GM23248 (cell line): ENCODE measurements around the gene STIM2. TPM values are rescaled to one million over a fixed set of nuclear protein-coding genes. Genes with fewer than 3 reads are reported as not detected.

Experiments used
- DNase-seq: peaks from one replicate; pipeline ENCODE4 v3.0.0-alpha.2; 2015
- H2AFZ ChIP-seq: fragments of 200-600 bp; sonication (generic); 2 replicates; pipeline ENCODE4 v1.6.1; 2016; ENCODE audit warnings: antibody characterized with exemption
- H3F3A ChIP-seq: fragments of 200-600 bp; sonication (generic); 2 replicates; pipeline ENCODE4 v1.6.1; 2016; ENCODE audit warnings: mild to moderate bottlenecking, antibody characterized with exemption, mixed run types; ENCODE audit not compliant: insufficient read depth
- H3K27ac ChIP-seq: fragments of 200-600 bp; sonication (generic); 2 replicates; pipeline ENCODE4 v1.5.1; 2016; ENCODE audit warnings: mild to moderate bottlenecking
- H3K27me3 ChIP-seq: fragments of 200-600 bp; sonication (generic); replicated peaks from 2 replicates; pipeline ENCODE4 v1.6.1; 2016; ENCODE audit warnings: mild to moderate bottlenecking; ENCODE audit not compliant: insufficient read depth
- H3K36me3 ChIP-seq: fragments of 200-600 bp; sonication (generic); 2 replicates; pipeline ENCODE4 v1.6.1; 2016; ENCODE audit warnings: low read depth, mild to moderate bottlenecking
- H3K4me1 ChIP-seq: fragments of 200-600 bp; sonication (generic); 2 replicates; pipeline ENCODE4 v1.6.1; 2016; ENCODE audit warnings: mild to moderate bottlenecking; ENCODE audit not compliant: insufficient read depth
- H3K4me2 ChIP-seq: fragments of 200-600 bp; sonication (generic); one replicate; pipeline ENCODE4 v1.6.1; 2016; ENCODE audit warnings: mild to moderate bottlenecking; ENCODE audit not compliant: unreplicated experiment
- H3K4me3 ChIP-seq: fragments of 200-600 bp; sonication (generic); 2 replicates; pipeline ENCODE4 v1.5.1; 2016; ENCODE audit warnings: mild to moderate bottlenecking
- H3K79me2 ChIP-seq: fragments of 200-600 bp; sonication (generic); 2 replicates; pipeline ENCODE4 v1.6.1; 2016; ENCODE audit warnings: mild to moderate bottlenecking; ENCODE audit not compliant: insufficient read depth
- H3K9ac ChIP-seq: fragments of 200-600 bp; sonication (generic); 2 replicates; pipeline ENCODE4 v1.6.1; 2016; ENCODE audit warnings: mild to moderate bottlenecking
- H3K9me2 ChIP-seq: fragments of 200-600 bp; sonication (generic); 2 replicates; pipeline ENCODE4 v1.6.1; 2016; ENCODE audit warnings: mixed run types, mild to moderate bottlenecking, moderate library complexity; ENCODE audit not compliant: insufficient read depth
- H3K9me3 ChIP-seq: fragments of 200-600 bp; sonication (generic); one replicate; pipeline ENCODE4 v1.6.1; 2017; ENCODE audit warnings: low read depth
- H4K20me1 ChIP-seq: fragments of 200-600 bp; sonication (generic); 2 replicates; pipeline ENCODE4 v1.6.0; 2016; ENCODE audit not compliant: insufficient read depth
- EZH2 ChIP-seq: fragments of 200-600 bp; sonication (generic); IDR thresholded peaks from 2 replicates; pipeline ENCODE4 v1.6.1; 2018; ENCODE audit warnings: antibody characterized with exemption, mild to moderate bottlenecking; ENCODE audit not compliant: insufficient read depth, poor library complexity, severe bottlenecking
- EZH2phosphoT487 ChIP-seq: fragments of 200-600 bp; sonication (generic); IDR thresholded peaks from 2 replicates; pipeline ENCODE4 v1.6.1; 2018; ENCODE audit warnings: antibody characterized with exemption, moderate library complexity, mild to moderate bottlenecking, low read depth; ENCODE audit not compliant: insufficient read depth
- WGBS, 2 experiments: methylation state at CpG; one replicate each; pipeline ENCODE4 v1.1.6; 2015 to 2017; ENCODE audit warnings: low lambda C conversion rate in 2 of 2, low coverage in 1 of 2; ENCODE audit errors: missing lambda C conversion rate in 2 of 2; 5-methylcytosine and 5-hydroxymethylcytosine counted together
- in situ Hi-C: fragments of 300-500 bp; cut with MboI; formaldehyde crosslinking; loops from 2 replicates; pipeline ENCODE4 v1.15.0; 2020
- polyA plus RNA-seq: library from polyadenylated mRNA; unstranded; fragments of >200 nt; fragmentation: Nextera tagmentation; extraction: Ambion mirVana; gene quantifications from 2 replicates; pipeline ENCODE4 v1.2.1, GENCODE V29; 2016
- total RNA-seq: library from RNA; depleted of rRNA; stranded (reverse); fragments of >200 nt; shearing (Covaris generic); gene quantifications from 2 replicates; pipeline ENCODE4 v1.2.3, GENCODE V29; 2014

The STIM2 gene
- total and polyA plus RNA-seq, 2 experiments from 2014 or later, result 10.8 to 13.8 TPM

GRCh38 chr4:26992657-26993361 is 132.2 kb downstream of the STIM2 start:
- WGBS, 2 experiments, result 56 to 57% methylated on average over 3 of the region's 3 CpGs
- H3K4me3 ChIP-seq, result no peak overlapping the region; the same call in 1 of the 2 replicates
- no peak overlapping the region for H3K27ac ChIP-seq
- no peak overlapping the region for H2AFZ ChIP-seq
- H3K79me2 ChIP-seq, result no peaks in the 10 kb centered on the region
- H3K36me3 ChIP-seq, result peaks cover 3% of the 10 kb centered on the region; the same call in 1 of the 2 replicates
- H3F3A ChIP-seq, result peaks cover 20% of the 10 kb centered on the region; the same call in 1 of the 2 replicates
- no peak overlapping the region for H3K9ac ChIP-seq
- no peaks in the 10 kb centered on the region for H3K9me2 ChIP-seq
- H3K4me2 ChIP-seq, result peak overlapping the region; percentile 15
- H3K9me3 ChIP-seq, result peaks cover 6% of the 10 kb centered on the region
- no peaks in the 10 kb centered on the region for H3K27me3 ChIP-seq
- peaks cover 13% of the 10 kb centered on the region for H3K4me1 ChIP-seq
- H4K20me1 ChIP-seq, result no peaks in the 10 kb centered on the region
- in situ Hi-C loops, result no loop called here
- peak; percentile 66 for DNase-seq
- TF ChIP-seq EZH2 (no peak), EZH2phosphoT487 (no peak)

- Histone ChIP-seq H3K27me3 (no peaks in the 10 kb centered on the region), H3K4me1 (peaks cover 13% of the 10 kb centered on the region), H3K4me3 (no peak overlapping the region), H2AFZ (no peak overlapping the region), H3K9ac (no peak overlapping the region), H3K79me2 (no peaks in the 10 kb centered on the region), H3K9me3 (peaks cover 6% of the 10 kb centered on the region), H3K36me3 (peaks cover 3% of the 10 kb centered on the region; the same call in 1 of the 2 replicates), H3F3A (peaks cover 20% of the 10 kb centered on the region; the same call in 1 of the 2 replicates), H3K27ac (no peak overlapping the region), H4K20me1 (no peaks in the 10 kb centered on the region), H3K9me2 (no peaks in the 10 kb centered on the region), H3K4me2 (no peak overlapping the region)
- in situ Hi-C loops, result no loop called here
- DNase-seq, result no peak
- TF ChIP-seq EZH2, result no peak
- no peak for TF ChIP-seq EZH2phosphoT487
- 76 to 81% methylated on average over 3 of the region's 3 CpGs for WGBS, 2 experiments
These were observed 132.9 kb downstream of the STIM2 start for GRCh38 chr4:26993539-26993938.

- Histone ChIP-seq H3K9me2 (no peaks in the 10 kb centered on the region), H3K4me1 (peaks cover 13% of the 10 kb centered on the region), H3F3A (peaks cover 20% of the 10 kb centered on the region; the same call in 1 of the 2 replicates), H3K27ac (no peak overlapping the region), H2AFZ (no peak overlapping the region), H3K4me2 (no peak overlapping the region), H4K20me1 (no peaks in the 10 kb centered on the region), H3K9me3 (peaks cover 6% of the 10 kb centered on the region), H3K79me2 (no peaks in the 10 kb centered on the region), H3K36me3 (peaks cover 3% of the 10 kb centered on the region; the same call in 1 of the 2 replicates), H3K9ac (no peak overlapping the region), H3K4me3 (no peak overlapping the region), H3K27me3 (no peaks in the 10 kb centered on the region)
- in situ Hi-C loops, result no loop called here
- 91% methylated on average over 3 of the region's 3 CpGs for WGBS, 2 experiments
- TF ChIP-seq EZH2phosphoT487 (no peak), EZH2 (no peak)
- no peak for DNase-seq
These were observed 133.3 kb downstream of the STIM2 start for GRCh38 chr4:26993967-26994366.

- peaks cover 13% of the 10 kb centered on the region for H3K4me1 ChIP-seq
- H3K9me2 ChIP-seq, result no peaks in the 10 kb centered on the region
- TF ChIP-seq EZH2phosphoT487 (no peak), EZH2 (no peak)
- H3K4me2 ChIP-seq, result no peak overlapping the region
- 78 to 79% methylated on average over 2 of the region's 2 CpGs for WGBS, 2 experiments
- no peak overlapping the region for H2AFZ ChIP-seq
- H3K9me3 ChIP-seq, result no peaks in the 10 kb centered on the region
- DNase-seq, result no peak
- H3K27me3 ChIP-seq, result no peaks in the 10 kb centered on the region
- H3K79me2 ChIP-seq, result no peaks in the 10 kb centered on the region
- no peak overlapping the region for H3K9ac ChIP-seq
- H3K27ac ChIP-seq, result no peak overlapping the region
- in situ Hi-C loops, result no loop called here
- H3K4me3 ChIP-seq, result no peak overlapping the region
- no peaks in the 10 kb centered on the region for H4K20me1 ChIP-seq
- H3F3A ChIP-seq, result peaks cover 20% of the 10 kb centered on the region; the same call in 1 of the 2 replicates
- H3K36me3 ChIP-seq, result peaks cover 3% of the 10 kb centered on the region; the same call in 1 of the 2 replicates
These were observed 134.7 kb downstream of the STIM2 start for GRCh38 chr4:26995316-26995715.

GRCh38 chr4:26996745-26997144 is 136.1 kb downstream of the STIM2 start:
- Histone ChIP-seq H3K4me2 (no peak overlapping the region), H3K36me3 (no peaks in the 10 kb centered on the region), H3K79me2 (no peaks in the 10 kb centered on the region), H3K27ac (no peak overlapping the region), H3F3A (peaks cover 20% of the 10 kb centered on the region; the same call in 1 of the 2 replicates), H3K4me3 (no peak overlapping the region), H3K27me3 (no peaks in the 10 kb centered on the region), H4K20me1 (no peaks in the 10 kb centered on the region), H3K9ac (no peak overlapping the region), H3K9me2 (no peaks in the 10 kb centered on the region), H2AFZ (no peak overlapping the region), H3K4me1 (peaks cover 13% of the 10 kb centered on the region), H3K9me3 (no peaks in the 10 kb centered on the region)
- in situ Hi-C loops, result no loop called here
- no peak for DNase-seq
- no peak for TF ChIP-seq EZH2phosphoT487
- TF ChIP-seq EZH2, result no peak
